SK-N-MC (cell line): Measurements from ENCODE around the gene THADA.

ENCODE experiments used
- DNase-seq: peaks from one replicate; pipeline ENCODE4 v3.0.0-alpha.2; 2011; ENCODE audit warnings: low read depth, low spot score
- H3K27ac ChIP-seq: fragments of 200-600 bp; sonication (generic); 2 replicates; pipeline ENCODE4 v1.5.1; 2016; ENCODE audit warnings: mixed run types
- H3K36me3 ChIP-seq: fragments of 200-600 bp; sonication (generic); 2 replicates; pipeline ENCODE4 v1.6.1; 2017; ENCODE audit warnings: antibody characterized with exemption, low read length, mixed read lengths; ENCODE audit not compliant: insufficient read depth
- H3K4me3 ChIP-seq: fragments of 200-600 bp; sonication (generic); 2 replicates; pipeline ENCODE4 v1.5.1; 2016
- H3K9ac ChIP-seq: fragments of 200-600 bp; sonication (generic); 2 replicates; pipeline ENCODE4 v1.8.0; 2017; ENCODE audit warnings: mixed run types, mixed read lengths; ENCODE audit not compliant: insufficient read length
- H3K9me3 ChIP-seq: fragments of 200-600 bp; sonication (generic); 2 replicates; pipeline ENCODE4 v1.6.1; 2017; ENCODE audit warnings: low read depth, mild to moderate bottlenecking, antibody characterized with exemption, low read length, moderate library complexity, mixed read lengths
- EZH2 ChIP-seq: fragments of 200-600 bp; sonication (generic); IDR thresholded peaks from one replicate; pipeline ENCODE4 v1.6.1; 2017; ENCODE audit warnings: antibody characterized with exemption
- FOXP2 ChIP-seq: optimal IDR thresholded peaks from 2 replicates; pipeline ENCODE3; 2011; ENCODE audit warnings: mild to moderate bottlenecking, moderate library complexity; ENCODE audit not compliant: insufficient read depth; ENCODE audit errors: extremely low read length, control extremely low read depth
- POLR2AphosphoS5 ChIP-seq: IDR thresholded peaks from 2 replicates; pipeline ENCODE4 v1.6.1; 2012; ENCODE audit warnings: mild to moderate bottlenecking, low read depth, low read length, borderline replicate concordance

Gene THADA

DNA sequence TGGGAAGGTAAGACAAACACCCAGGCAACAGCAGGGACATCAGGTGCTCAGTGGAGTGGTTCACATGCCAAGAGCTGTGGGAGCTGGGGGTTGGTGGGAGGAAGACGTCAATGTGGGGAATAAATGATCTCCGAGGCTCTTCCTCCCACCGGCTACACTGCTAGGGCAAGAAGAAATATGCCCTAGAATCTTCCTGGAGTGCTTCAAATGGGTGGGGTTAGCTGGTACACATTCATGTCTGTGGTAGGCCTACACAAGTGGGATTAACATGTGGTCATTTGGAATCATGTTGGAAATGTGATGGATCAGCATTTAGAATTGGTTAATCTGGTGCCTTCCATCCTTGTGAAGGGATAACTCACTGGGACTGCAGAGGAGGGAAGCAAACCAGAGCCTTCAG lies 357.0 kb downstream of the THADA start:
- H3K27ac ChIP-seq: no peak overlapping the region
- DNase-seq: no peak
- H3K9me3 ChIP-seq: no peaks in the 10 kb centered on the region
- no peak overlapping the region for H3K9ac ChIP-seq
- no peak overlapping the region for H3K4me3 ChIP-seq
- TF ChIP-seq EZH2 (no peak), POLR2AphosphoS5 (no peak), FOXP2 (no peak)
- no peaks in the 10 kb centered on the region for H3K36me3 ChIP-seq

DNA sequence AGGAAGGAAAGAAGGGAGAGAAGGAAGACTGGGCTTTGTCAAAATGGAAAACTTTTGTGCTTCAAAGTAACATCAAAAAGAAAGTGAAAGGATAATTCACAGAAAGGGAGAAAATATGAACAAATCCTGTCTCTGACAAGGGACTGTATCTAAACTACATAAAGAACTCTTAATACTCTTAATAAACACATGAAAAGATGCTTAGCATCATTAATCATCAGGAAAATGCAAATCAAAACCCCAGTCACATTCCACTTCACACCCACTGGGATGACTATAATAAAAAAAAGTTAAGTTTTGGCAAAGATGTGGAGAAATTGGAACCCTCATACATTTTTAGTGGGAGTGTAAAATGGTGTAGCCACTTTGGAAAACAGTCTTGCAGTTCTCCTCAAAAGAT lies 357.7 kb downstream of the THADA start:
- no peak for DNase-seq
- Histone ChIP-seq H3K9ac (no peak overlapping the region), H3K27ac (no peak overlapping the region), H3K9me3 (no peaks in the 10 kb centered on the region), H3K36me3 (no peaks in the 10 kb centered on the region), H3K4me3 (no peak overlapping the region)
- TF ChIP-seq FOXP2: no peak
- TF ChIP-seq POLR2AphosphoS5: no peak
- no peak for TF ChIP-seq EZH2

DNA sequence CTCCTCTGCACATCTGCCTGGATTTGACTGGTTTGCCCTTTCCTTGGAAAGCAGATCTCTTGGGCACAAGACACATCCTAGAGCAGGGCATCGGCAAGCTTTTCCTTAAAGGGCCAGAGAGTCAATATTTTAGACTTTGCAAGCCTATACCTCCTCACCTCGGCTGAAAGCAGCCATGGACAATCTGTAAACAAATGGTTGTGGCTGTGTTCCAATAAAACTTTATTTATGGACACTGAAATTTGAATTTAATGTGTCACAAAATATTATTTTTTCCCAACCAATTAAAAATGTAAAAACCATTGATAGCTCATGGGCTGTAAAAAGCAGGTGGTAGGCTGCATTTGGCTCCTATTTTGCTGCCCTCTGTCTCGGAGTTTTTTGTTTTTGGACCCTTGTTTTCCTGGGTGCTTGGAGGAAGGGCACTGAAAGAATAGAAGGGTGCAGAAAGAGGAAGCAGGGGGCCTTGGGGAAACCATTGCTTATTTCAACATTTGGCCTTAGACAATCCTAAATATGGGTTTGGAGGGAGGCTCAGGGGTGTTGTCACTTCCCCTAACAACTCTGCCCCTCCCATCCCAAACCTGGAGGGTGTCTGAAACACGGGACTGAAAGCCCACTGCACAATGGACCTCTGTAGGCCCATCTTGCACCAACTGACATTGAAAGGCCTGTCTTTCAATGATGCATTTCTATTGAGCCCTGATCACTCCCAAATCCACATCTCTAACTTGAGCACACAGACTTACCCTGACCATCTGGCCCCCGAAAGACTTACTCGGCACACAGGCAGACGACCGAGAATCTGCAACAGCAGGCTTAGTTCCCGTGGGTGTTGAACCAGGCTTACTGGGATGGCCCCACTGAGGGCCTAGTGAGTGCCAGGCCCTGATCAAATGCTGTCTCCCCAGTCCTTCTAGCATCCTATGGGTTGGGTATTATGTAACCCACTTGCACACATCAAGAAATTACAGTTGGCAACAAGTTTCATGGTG lies 362.3 kb downstream of the THADA start:
- Histone ChIP-seq H3K9ac (no peak overlapping the region), H3K4me3 (no peak overlapping the region), H3K27ac (no peak overlapping the region), H3K9me3 (no peaks in the 10 kb centered on the region), H3K36me3 (no peaks in the 10 kb centered on the region)
- TF ChIP-seq FOXP2 (no peak), EZH2 (no peak), POLR2AphosphoS5 (no peak)
- DNase-seq: no peak

DNA sequence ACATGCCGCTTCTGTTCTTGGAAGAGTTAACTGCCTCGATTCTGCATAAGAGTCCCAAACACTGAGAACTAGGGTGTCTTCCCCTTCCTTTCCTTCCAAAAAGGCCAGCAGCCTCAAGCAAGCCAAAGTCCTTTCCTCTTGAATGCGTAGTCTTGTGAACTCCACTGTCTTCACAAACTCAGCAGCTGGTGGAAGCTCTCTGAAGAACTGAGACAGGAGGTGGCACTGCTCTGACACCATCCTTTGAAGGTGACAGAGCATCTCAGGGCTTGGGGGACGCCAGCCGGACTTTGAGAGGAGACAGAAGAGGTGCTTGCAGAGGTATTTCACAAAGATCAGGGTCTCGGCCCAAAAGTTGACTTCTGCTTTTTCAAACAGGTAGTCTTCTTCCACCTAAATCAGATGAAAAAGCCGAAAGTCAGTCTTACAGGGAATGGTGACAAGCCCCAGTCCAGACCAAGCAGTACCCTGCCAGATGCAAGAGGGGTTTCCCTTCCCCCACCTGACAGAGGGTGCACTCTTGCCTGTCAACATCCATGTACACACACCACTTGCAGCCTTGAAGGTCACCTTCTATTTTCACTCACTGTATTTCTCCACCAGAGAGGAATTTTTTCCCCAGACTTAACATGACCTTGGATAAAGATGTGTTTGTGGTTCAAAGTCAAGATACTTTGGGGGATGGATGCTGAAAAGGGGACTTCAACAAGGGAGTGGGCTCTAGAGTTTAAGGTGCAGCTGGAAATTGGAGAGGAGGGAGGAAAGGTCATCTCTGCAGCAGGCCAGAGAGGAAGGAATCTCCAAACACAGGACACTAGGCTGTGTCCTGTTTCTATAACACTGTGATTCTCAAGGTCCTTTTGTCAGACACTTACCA lies 364.6 kb downstream of the THADA start:
- H3K27ac ChIP-seq: no peak overlapping the region
- no peak overlapping the region for H3K9ac ChIP-seq
- no peak for TF ChIP-seq FOXP2
- TF ChIP-seq EZH2: no peak
- no peak for TF ChIP-seq POLR2AphosphoS5
- H3K36me3 ChIP-seq: no peaks in the 10 kb centered on the region
- no peak for DNase-seq
- no peaks in the 10 kb centered on the region for H3K9me3 ChIP-seq
- no peak overlapping the region for H3K4me3 ChIP-seq

DNA sequence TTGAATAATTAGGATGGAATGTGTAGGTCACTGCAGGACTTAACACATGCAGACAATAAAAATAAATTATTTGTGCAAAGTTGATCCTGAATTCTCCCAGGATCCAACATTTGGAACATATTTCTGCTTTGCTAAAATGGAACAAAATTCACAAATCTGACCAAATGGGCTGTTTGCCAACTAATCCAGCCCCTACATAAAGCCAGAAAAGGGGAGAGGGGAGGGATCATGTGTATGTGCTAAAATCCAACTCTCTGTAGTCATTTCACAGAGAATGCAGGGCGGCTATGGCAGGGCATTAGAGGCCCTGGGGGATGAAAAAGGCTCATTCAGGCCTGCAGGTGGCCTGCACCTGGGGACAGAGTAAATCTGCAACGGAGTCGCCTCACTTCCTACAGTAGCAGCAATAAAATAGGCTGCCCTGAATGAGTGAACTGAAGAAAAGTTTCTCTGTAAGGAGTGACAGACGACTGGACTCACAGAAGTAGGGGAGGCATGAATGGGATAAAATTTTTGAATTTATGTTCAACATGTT lies 365.4 kb downstream of the THADA start:
- Histone ChIP-seq H3K9ac (no peak overlapping the region), H3K4me3 (no peak overlapping the region), H3K9me3 (no peaks in the 10 kb centered on the region), H3K27ac (no peak overlapping the region), H3K36me3 (no peaks in the 10 kb centered on the region)
- DNase-seq: no peak
- TF ChIP-seq FOXP2 (no peak), POLR2AphosphoS5 (no peak), EZH2 (no peak)

DNA sequence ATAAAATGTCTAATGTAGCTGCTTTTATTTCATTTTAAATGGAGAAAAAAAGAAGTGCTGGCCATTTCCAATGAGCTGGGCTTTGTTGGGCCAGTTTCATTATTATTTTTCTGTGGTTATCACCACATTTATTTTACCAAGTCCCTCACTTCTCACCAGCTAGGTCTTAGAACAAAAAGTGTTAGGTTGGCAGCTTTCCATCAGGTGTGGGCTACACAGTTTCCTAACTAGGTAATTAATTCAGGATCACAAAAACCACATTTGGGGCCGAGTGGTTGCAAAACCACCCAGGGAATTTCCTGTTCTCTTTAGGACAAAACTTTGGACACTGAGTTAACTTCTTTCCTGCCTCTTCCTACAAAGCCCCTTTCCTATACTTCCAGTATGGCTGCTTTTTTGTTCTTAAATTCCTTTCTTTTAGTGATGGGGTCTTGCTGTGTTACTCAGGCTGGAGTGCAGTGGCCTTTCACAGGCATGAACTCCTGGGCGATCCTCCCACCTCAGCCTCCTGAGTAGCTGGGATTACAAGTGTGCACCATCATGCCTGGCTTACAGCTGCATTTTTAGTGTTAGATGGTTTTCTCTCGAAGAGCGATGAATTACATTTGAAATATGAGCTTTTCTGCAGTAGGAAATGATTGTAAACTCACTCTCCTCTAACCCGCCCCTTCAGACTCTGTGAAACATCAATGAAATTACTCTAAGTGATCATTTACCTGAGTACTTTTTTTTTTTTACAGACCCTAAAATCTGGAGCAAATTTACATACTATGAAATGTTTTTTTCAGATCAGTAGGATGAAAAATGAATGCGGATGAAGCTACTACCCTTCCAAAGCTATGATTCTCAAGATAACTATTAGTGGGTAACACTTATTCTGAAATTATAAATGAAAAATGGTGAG lies 366.8 kb downstream of the THADA start:
- H3K9ac ChIP-seq: no peak overlapping the region
- H3K36me3 ChIP-seq: peaks cover 3% of the 10 kb centered on the region
- DNase-seq: no peak
- H3K9me3 ChIP-seq: no peaks in the 10 kb centered on the region
- H3K27ac ChIP-seq: no peak overlapping the region
- H3K4me3 ChIP-seq: no peak overlapping the region
- TF ChIP-seq POLR2AphosphoS5 (no peak), FOXP2 (no peak), EZH2 (no peak)

DNA sequence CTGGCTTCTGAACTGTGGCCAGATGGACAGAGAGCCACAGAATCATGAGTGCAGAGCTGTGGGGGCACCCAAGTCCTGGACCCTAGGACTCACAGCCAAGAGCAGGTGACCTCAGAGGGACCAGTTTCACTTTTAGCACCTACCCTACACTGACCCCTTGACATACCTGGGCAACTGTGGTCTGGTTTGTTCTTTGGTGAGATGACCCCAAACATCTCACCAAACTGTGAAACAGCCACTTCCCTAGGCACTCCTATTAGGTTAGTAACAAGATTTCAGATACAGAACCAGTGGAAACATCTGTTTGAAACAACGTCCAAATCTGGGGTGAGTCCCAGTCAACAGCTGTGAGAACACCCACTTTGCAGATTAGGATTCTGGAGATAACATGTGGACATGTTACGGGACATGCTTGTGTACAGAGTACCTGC lies 367.5 kb downstream of the THADA start:
- H3K9ac ChIP-seq: no peak overlapping the region

More for the DNA sequence above, 367.5 kb downstream of the THADA start:
- no peak for TF ChIP-seq EZH2
- TF ChIP-seq FOXP2: no peak
- TF ChIP-seq POLR2AphosphoS5: no peak
- Histone ChIP-seq H3K4me3 (no peak overlapping the region), H3K27ac (no peak overlapping the region), H3K9me3 (no peaks in the 10 kb centered on the region), H3K36me3 (peaks cover 10% of the 10 kb centered on the region)
- DNase-seq: no peak
